HUES64 (cell line): ENCODE measurements around the gene CACNG1.

Source experiments
- H3K27ac ChIP-seq: 2 replicates; pipeline ENCODE4 v1.7.0; 2013; ENCODE audit warnings: low read depth, low read length, inconsistent platforms
- H3K27me3 ChIP-seq: 2 replicates; pipeline ENCODE4 v1.6.1; 2013; ENCODE audit warnings: mild to moderate bottlenecking, low read length; ENCODE audit not compliant: insufficient read depth
- H3K36me3 ChIP-seq: 2 replicates; pipeline ENCODE4 v1.6.1; 2013; ENCODE audit warnings: mild to moderate bottlenecking, low read length; ENCODE audit not compliant: insufficient read depth
- H3K4me1 ChIP-seq: 2 replicates; pipeline ENCODE4 v1.6.1; 2013; ENCODE audit warnings: mild to moderate bottlenecking, low read length, moderate library complexity; ENCODE audit not compliant: insufficient read depth
- H3K4me3 ChIP-seq: 2 replicates; pipeline ENCODE4 v1.5.1; 2013; ENCODE audit warnings: mild to moderate bottlenecking, low read length, moderate library complexity
- H3K9ac ChIP-seq: 2 replicates; pipeline ENCODE4 v1.6.1; 2013; ENCODE audit warnings: mild to moderate bottlenecking, low read depth, low read length
- H3K9me3 ChIP-seq: 2 replicates; pipeline ENCODE4 v1.6.1; 2013; ENCODE audit warnings: low read depth, low read length; ENCODE audit not compliant: insufficient read depth
- WGBS: fragments of 150-250, 120-280 bp; methylation state at CpG from one replicate; pipeline ENCODE4 v1.1.7; 2013; ENCODE audit warnings: missing lambda C conversion rate; 5-methylcytosine and 5-hydroxymethylcytosine counted together

The CACNG1 gene

GRCh38 chr17:67016039-67016762, 28.2 kb upstream of the CACNG1 start:
- no peaks in the 10 kb centered on the region for H3K4me1 ChIP-seq
- no peaks in the 10 kb centered on the region for H3K27me3 ChIP-seq
- no peak overlapping the region for H3K27ac ChIP-seq
- 89% methylated on average over 17 of the region's 17 CpGs for WGBS
- H3K36me3 ChIP-seq: no peaks in the 10 kb centered on the region
- no peak overlapping the region for H3K9ac ChIP-seq
- no peak overlapping the region for H3K4me3 ChIP-seq
- H3K9me3 ChIP-seq: no peaks in the 10 kb centered on the region

- Histone ChIP-seq H3K36me3 (no peaks in the 10 kb centered on the region), H3K9me3 (no peaks in the 10 kb centered on the region), H3K9ac (no peak overlapping the region), H3K4me3 (no peak overlapping the region), H3K27me3 (no peaks in the 10 kb centered on the region), H3K27ac (no peak overlapping the region), H3K4me1 (no peaks in the 10 kb centered on the region)
- WGBS: 94% methylated on average over 14 of the region's 14 CpGs
These were observed 26.4 kb upstream of the CACNG1 start for GRCh38 chr17:67017910-67018309.

- no peaks in the 10 kb centered on the region for H3K36me3 ChIP-seq
- H3K27me3 ChIP-seq: no peaks in the 10 kb centered on the region
- no peak overlapping the region for H3K27ac ChIP-seq
- H3K9ac ChIP-seq: no peak overlapping the region
- no peaks in the 10 kb centered on the region for H3K9me3 ChIP-seq
- 86% methylated on average over 12 of the region's 12 CpGs for WGBS
- no peaks in the 10 kb centered on the region for H3K4me1 ChIP-seq
- no peak overlapping the region for H3K4me3 ChIP-seq
These were observed 25.6 kb upstream of the CACNG1 start for GRCh38 chr17:67018471-67019434.

- 92% methylated on average over 8 of the region's 8 CpGs for WGBS
- no peaks in the 10 kb centered on the region for H3K36me3 ChIP-seq
- H3K4me3 ChIP-seq: no peak overlapping the region
- H3K9ac ChIP-seq: no peak overlapping the region
- H3K9me3 ChIP-seq: no peaks in the 10 kb centered on the region
- no peaks in the 10 kb centered on the region for H3K27me3 ChIP-seq
- H3K27ac ChIP-seq: no peak overlapping the region
- H3K4me1 ChIP-seq: no peaks in the 10 kb centered on the region
These were observed 24.5 kb upstream of the CACNG1 start for GRCh38 chr17:67019809-67020208.

- no peak overlapping the region for H3K27ac ChIP-seq
- no peaks in the 10 kb centered on the region for H3K27me3 ChIP-seq
- WGBS: 89% methylated on average over 11 of the region's 11 CpGs
- H3K4me3 ChIP-seq: no peak overlapping the region
- no peak overlapping the region for H3K9ac ChIP-seq
- no peaks in the 10 kb centered on the region for H3K9me3 ChIP-seq
- H3K36me3 ChIP-seq: no peaks in the 10 kb centered on the region
- H3K4me1 ChIP-seq: no peaks in the 10 kb centered on the region
These were observed 24.0 kb upstream of the CACNG1 start for GRCh38 chr17:67020293-67020766.

- Histone ChIP-seq H3K36me3 (no peaks in the 10 kb centered on the region), H3K9ac (no peak overlapping the region), H3K27ac (no peak overlapping the region), H3K27me3 (no peaks in the 10 kb centered on the region), H3K4me1 (no peaks in the 10 kb centered on the region), H3K9me3 (no peaks in the 10 kb centered on the region), H3K4me3 (no peak overlapping the region)
- 85% methylated on average over 7 of the region's 7 CpGs for WGBS
These were observed 23.2 kb upstream of the CACNG1 start for GRCh38 chr17:67021196-67021595.

GRCh38 chr17:67021743-67022450, 22.5 kb upstream of the CACNG1 start:
- Histone ChIP-seq H3K4me3 (no peak overlapping the region), H3K9ac (no peak overlapping the region), H3K27ac (no peak overlapping the region), H3K4me1 (no peaks in the 10 kb centered on the region), H3K9me3 (no peaks in the 10 kb centered on the region), H3K27me3 (no peaks in the 10 kb centered on the region), H3K36me3 (no peaks in the 10 kb centered on the region)
- 92% methylated on average over 16 of the region's 16 CpGs for WGBS

- 94% methylated on average over 12 of the region's 12 CpGs for WGBS
- Histone ChIP-seq H3K27me3 (no peaks in the 10 kb centered on the region), H3K9me3 (no peaks in the 10 kb centered on the region), H3K9ac (no peak overlapping the region), H3K4me1 (no peaks in the 10 kb centered on the region), H3K4me3 (no peak overlapping the region), H3K36me3 (no peaks in the 10 kb centered on the region), H3K27ac (no peak overlapping the region)
These were observed 21.9 kb upstream of the CACNG1 start for GRCh38 chr17:67022451-67022810.

- H3K9me3 ChIP-seq: no peaks in the 10 kb centered on the region
- no peak overlapping the region for H3K27ac ChIP-seq
- H3K4me1 ChIP-seq: no peaks in the 10 kb centered on the region
- H3K4me3 ChIP-seq: no peak overlapping the region
- WGBS: 96% methylated on average over 17 of the region's 17 CpGs
- H3K9ac ChIP-seq: no peak overlapping the region
- H3K27me3 ChIP-seq: no peaks in the 10 kb centered on the region
- H3K36me3 ChIP-seq: no peaks in the 10 kb centered on the region
These were observed 19.6 kb upstream of the CACNG1 start for GRCh38 chr17:67024736-67025135.

GRCh38 chr17:67025216-67025792, 19.1 kb upstream of the CACNG1 start:
- Histone ChIP-seq H3K27ac (no peak overlapping the region), H3K9ac (no peak overlapping the region)
- WGBS: 96% methylated on average over 20 of the region's 20 CpGs

More at GRCh38 chr17:67025216-67025792, 19.1 kb upstream of the CACNG1 start:
- Histone ChIP-seq H3K27me3 (no peaks in the 10 kb centered on the region), H3K4me1 (no peaks in the 10 kb centered on the region), H3K36me3 (no peaks in the 10 kb centered on the region), H3K4me3 (no peak overlapping the region), H3K9me3 (no peaks in the 10 kb centered on the region)
